ENCODE results near the gene RPL31. TPM values are rescaled to one million over a fixed set of nuclear protein-coding genes. Genes with fewer than 3 reads are reported as not detected.

The RPL31 gene
- total and polyA plus RNA-seq, 7 donors = 1,030 to 7,327 (median 2,345) TPM

GRCh38 chr2:100980046-100980445 lies 22.0 kb upstream of the RPL31 start:
- Histone ChIP-seq H3K27me3 (no peaks in the 10 kb centered on the region), H3K4me3 (no peak overlapping the region), H3K36me3 (peaks cover 0 to 17% (median 8%) of the 10 kb centered on the region in 4 donors), H3K9me3 (no peaks in the 10 kb centered on the region), H3K27ac (peak overlapping the region in 1 of 4 donors; percentile 79), H3K4me1 (peaks cover 0 to 33% (median 29%) of the 10 kb centered on the region in 4 donors)
- 92 to 93% methylated on average over 12 of the region's 12 CpGs for WGBS, 2 donors
- DNase-seq = peak; percentile 21
- intact Hi-C loops (cut with DNase I) = no loop called here
- no peak for TF ChIP-seq POLR2AphosphoS5 (IDR thresholded peaks at IDR 0.05)
- TF ChIP-seq, protein P1, sequence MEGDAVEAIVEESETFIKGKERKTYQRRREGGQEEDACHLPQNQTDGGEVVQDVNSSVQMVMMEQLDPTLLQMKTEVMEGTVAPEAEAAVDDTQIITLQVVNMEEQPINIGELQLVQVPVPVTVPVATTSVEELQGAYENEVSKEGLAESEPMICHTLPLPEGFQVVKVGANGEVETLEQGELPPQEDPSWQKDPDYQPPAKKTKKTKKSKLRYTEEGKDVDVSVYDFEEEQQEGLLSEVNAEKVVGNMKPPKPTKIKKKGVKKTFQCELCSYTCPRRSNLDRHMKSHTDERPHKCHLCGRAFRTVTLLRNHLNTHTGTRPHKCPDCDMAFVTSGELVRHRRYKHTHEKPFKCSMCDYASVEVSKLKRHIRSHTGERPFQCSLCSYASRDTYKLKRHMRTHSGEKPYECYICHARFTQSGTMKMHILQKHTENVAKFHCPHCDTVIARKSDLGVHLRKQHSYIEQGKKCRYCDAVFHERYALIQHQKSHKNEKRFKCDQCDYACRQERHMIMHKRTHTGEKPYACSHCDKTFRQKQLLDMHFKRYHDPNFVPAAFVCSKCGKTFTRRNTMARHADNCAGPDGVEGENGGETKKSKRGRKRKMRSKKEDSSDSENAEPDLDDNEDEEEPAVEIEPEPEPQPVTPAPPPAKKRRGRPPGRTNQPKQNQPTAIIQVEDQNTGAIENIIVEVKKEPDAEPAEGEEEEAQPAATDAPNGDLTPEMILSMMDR (IDR thresholded peaks at IDR 0.05) = no peak
- TF ChIP-seq EP300 (IDR thresholded peaks at IDR 0.05) = no peak
- TF ChIP-seq POLR2A (IDR thresholded peaks at IDR 0.05) = no peak

GRCh38 chr2:100981011-100981410 lies 21.1 kb upstream of the RPL31 start:
- no peak for TF ChIP-seq POLR2AphosphoS5 (IDR thresholded peaks at IDR 0.05)
- TF ChIP-seq EP300 (IDR thresholded peaks at IDR 0.05) = no peak
- 82 to 85% methylated on average over 2 of the region's 2 CpGs for WGBS, 2 donors
- no peaks in the 10 kb centered on the region for H3K27me3 ChIP-seq
- intact Hi-C loops (cut with DNase I) = no loop called here
- H3K9me3 ChIP-seq = no peaks in the 10 kb centered on the region
- H3K4me1 ChIP-seq = peaks cover 0 to 33% (median 28%) of the 10 kb centered on the region in 4 donors
- no peak for DNase-seq
- peaks cover 0 to 17% (median 8%) of the 10 kb centered on the region in 4 donors for H3K36me3 ChIP-seq
- H3K4me3 ChIP-seq = no peak overlapping the region
- H3K27ac ChIP-seq = no peak overlapping the region

DNA sequence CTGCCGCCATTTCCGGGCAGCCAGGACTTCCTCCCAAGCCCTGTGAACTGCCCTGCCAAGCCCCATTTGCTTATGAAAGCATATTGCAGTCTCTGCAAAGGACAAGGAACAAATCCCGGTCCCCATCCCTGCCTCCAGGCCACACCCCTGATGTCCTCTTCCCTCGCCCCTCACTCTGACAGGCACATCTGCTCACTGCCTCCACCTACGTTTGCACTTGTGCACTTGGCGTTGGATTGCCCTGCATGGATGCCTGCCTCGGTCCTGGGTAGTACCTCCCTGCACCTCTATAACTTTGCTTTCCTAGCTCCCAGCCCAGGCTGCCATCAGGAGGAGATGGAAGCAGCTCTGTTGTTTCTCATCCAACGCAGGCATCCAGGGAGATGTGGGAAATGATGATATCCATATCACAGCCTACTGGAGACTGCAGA lies 19.6 kb upstream of the RPL31 start:
- intact Hi-C loops (cut with DNase I) = no loop called here
- DNase-seq = peak; percentile 53
- Histone ChIP-seq H3K4me3 (no peak overlapping the region), H3K36me3 (peaks cover 0 to 17% (median 8%) of the 10 kb centered on the region in 4 donors), H3K4me1 (peaks cover 0 to 18% (median 14%) of the 10 kb centered on the region in 4 donors), H3K27ac (no peak overlapping the region), H3K27me3 (no peaks in the 10 kb centered on the region), H3K9me3 (no peaks in the 10 kb centered on the region)
- TF ChIP-seq POLR2A (IDR thresholded peaks at IDR 0.05) (no peak), EP300 (IDR thresholded peaks at IDR 0.05) (no peak), POLR2AphosphoS5 (IDR thresholded peaks at IDR 0.05) (no peak)
- TF ChIP-seq, protein P1 (IDR thresholded peaks at IDR 0.05) = no peak
- 78 to 81% methylated on average over 8 of the region's 8 CpGs for WGBS, 2 donors

- intact Hi-C loops (cut with DNase I) = no loop called here
- Histone ChIP-seq H3K36me3 (peaks cover 0 to 24% (median 8%) of the 10 kb centered on the region in 4 donors), H3K27ac (peak overlapping the region in 3 of 4 donors; percentile 29 to 44 (median 31)), H3K4me1 (peaks cover 0 to 11% (median 8%) of the 10 kb centered on the region in 4 donors), H3K27me3 (no peaks in the 10 kb centered on the region), H3K9me3 (no peaks in the 10 kb centered on the region), H3K4me3 (no peak overlapping the region)
- peak; percentile 55 for DNase-seq
- WGBS, 2 donors = 88 to 92% methylated on average over 12 of the region's 12 CpGs
- TF ChIP-seq EP300 (IDR thresholded peaks at IDR 0.05) (no peak), POLR2AphosphoS5 (IDR thresholded peaks at IDR 0.05) (no peak), POLR2A (IDR thresholded peaks at IDR 0.05) (no peak)
- TF ChIP-seq, protein P1 (IDR thresholded peaks at IDR 0.05) = no peak
Measured at GRCh38 chr2:100983201-100983600, 18.9 kb upstream of the RPL31 start.

DNA sequence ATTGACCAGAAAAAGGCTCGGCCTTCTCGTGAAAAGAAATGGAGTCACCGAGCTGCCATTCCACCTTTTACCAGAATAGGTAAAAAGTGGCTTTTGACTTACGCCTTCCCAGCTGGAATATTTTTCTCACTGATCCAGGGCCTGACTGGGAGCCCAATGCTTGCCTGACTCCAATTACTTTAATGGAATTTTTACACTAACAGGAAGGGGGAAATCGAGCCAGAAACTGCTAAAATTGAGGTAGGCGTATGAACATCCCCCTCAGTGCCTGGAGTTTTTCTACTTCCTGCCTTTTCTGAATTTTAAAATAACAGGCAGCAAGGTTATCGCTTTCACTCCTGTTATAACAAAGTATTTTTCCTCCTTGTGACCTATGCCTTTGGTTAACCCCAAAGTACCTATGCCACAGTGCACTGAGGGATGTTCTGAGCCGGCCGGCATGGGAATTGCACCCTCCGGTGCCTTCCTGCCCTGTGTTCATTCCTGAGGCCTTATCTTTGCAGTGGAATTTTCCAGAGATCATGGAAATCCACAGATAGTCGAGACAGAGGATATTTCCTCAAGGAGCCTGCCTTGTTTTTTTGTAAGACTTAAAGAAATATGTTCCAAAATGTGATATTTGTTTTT lies 18.3 kb upstream of the RPL31 start:
- Histone ChIP-seq H3K4me3 (no peak overlapping the region), H3K27me3 (no peaks in the 10 kb centered on the region), H3K36me3 (peaks cover 0 to 26% (median 8%) of the 10 kb centered on the region in 4 donors), H3K9me3 (no peaks in the 10 kb centered on the region), H3K27ac (peak overlapping the region in 3 of 4 donors; percentile 29 to 44 (median 31)), H3K4me1 (peaks cover 0 to 5% (median 4%) of the 10 kb centered on the region in 4 donors)
- TF ChIP-seq POLR2AphosphoS5 (IDR thresholded peaks at IDR 0.05) (no peak), POLR2A (IDR thresholded peaks at IDR 0.05) (no peak)
- TF ChIP-seq, protein P1 (IDR thresholded peaks at IDR 0.05) = no peak
- WGBS, 2 donors = 79 to 84% methylated on average over 11 of the region's 11 CpGs
- intact Hi-C loops (cut with DNase I) = loop anchor here (1.0 to 2.0 kb wide), 2 partner anchors 253 to 373 kb away; no protein-coding TSS in a partner anchor
- peak; percentile 50 for DNase-seq

All from sigmoid colon (tissue), 7 donors.